Endothelial cell of umbilical vein (primary cell): ENCODE measurements around the gene TP53AIP1. TPM values are rescaled to one million over a fixed set of nuclear protein-coding genes. Genes with fewer than 3 reads are reported as not detected.

Experiments used
- BruUV-seq: library from RNA; stranded (reverse); fragments of 400-500 nt; replicated peaks from 2 replicates; lab custom pipeline; 2021; lab: Mats Ljungman, UMichigan
- CTCF ChIA-PET: fragments of 300-600, 350-600 bp; sonication (Branson Sonifier 250); formaldehyde crosslinking; loops from one replicate; lab custom pipeline; 2021; ENCODE audit warnings: antibody characterized with exemption, inconsistent platforms; lab: Charles Lee
- POLR2A ChIA-PET: fragments of 300-600, 350-600 bp; sonication (Branson Sonifier 250); formaldehyde crosslinking; loops from one replicate; lab custom pipeline; 2021; ENCODE audit warnings: antibody characterized with exemption, inconsistent platforms; lab: Charles Lee
- DNase-seq: peaks from one replicate; pipeline ENCODE4 v3.0.0-alpha.2; 2011; ENCODE audit warnings: low read depth, low spot score
- FAIRE-seq: peaks from 2 replicates; lab custom pipeline; 2011; peaks lifted over from hg19 to GRCh38; lab: Jason Lieb, UNC
- H2AFZ ChIP-seq: 2 replicates; pipeline ENCODE4 v1.6.0; 2012; ENCODE audit warnings: low read depth, low read length, control low read depth, inconsistent platforms
- H3K27ac ChIP-seq: 2 replicates; pipeline ENCODE4 v1.5.1; 2011; ENCODE audit warnings: low read depth, mild to moderate bottlenecking, control low read depth, low read length, moderate library complexity; ENCODE audit not compliant: insufficient read depth
- H3K27me3 ChIP-seq, 2 experiments: 2 replicates each; pipeline versions ENCODE4 v1.6.0 to v1.6.1; 2011; ENCODE audit warnings: low read length in 2 of 2, mixed read lengths in 1 of 2; ENCODE audit not compliant: control insufficient read depth in 2 of 2, insufficient read depth in 2 of 2
- H3K36me3 ChIP-seq, 2 experiments: 2 replicates in 1 of 2; 3 replicates in 1 of 2; pipeline ENCODE4 v1.5.1; 2011; ENCODE audit warnings: low read length in 2 of 2, mild to moderate bottlenecking in 1 of 2, moderate library complexity in 1 of 2; ENCODE audit not compliant: control insufficient read depth in 2 of 2, insufficient read depth in 2 of 2; ENCODE audit errors: extremely low read depth in 1 of 2
- H3K4me1 ChIP-seq: 3 replicates; pipeline ENCODE4 v1.5.1; 2011; ENCODE audit warnings: mild to moderate bottlenecking, low read length; ENCODE audit not compliant: control insufficient read depth, insufficient read depth; ENCODE audit errors: extremely low read depth
- H3K4me2 ChIP-seq: 2 replicates; pipeline ENCODE4 v1.6.1; 2011; ENCODE audit warnings: low read length, control low read depth, mixed read lengths; ENCODE audit not compliant: insufficient read depth
- H3K4me3 ChIP-seq, 3 experiments: fragments of 200-600 bp in 1 of 3; sonication (generic), shearing (Covaris generic) in 1 of 3; replicated peaks in 1 of 3; 2 replicates each; pipeline ENCODE4 v1.5.1; 2011 to 2016; ENCODE audit warnings: control low read depth in 3 of 3, low read length in 3 of 3, mild to moderate bottlenecking in 2 of 3, inconsistent platforms in 1 of 3, low read depth in 1 of 3, moderate library complexity in 1 of 3; ENCODE audit not compliant: insufficient read depth in 1 of 3
- H3K79me2 ChIP-seq: 2 replicates; pipeline ENCODE4 v1.6.0; 2012; ENCODE audit warnings: low read length, inconsistent platforms; ENCODE audit not compliant: control insufficient read depth, insufficient read depth
- H3K9ac ChIP-seq: replicated peaks from 2 replicates; pipeline ENCODE3; 2011; ENCODE audit warnings: low read length, control low read depth; ENCODE audit not compliant: insufficient read depth; ENCODE audit errors: extremely low read depth
- H3K9me1 ChIP-seq: replicated peaks from 3 replicates; pipeline ENCODE4 v1.6.0; 2011; ENCODE audit warnings: mild to moderate bottlenecking, low read length; ENCODE audit not compliant: control insufficient read depth, insufficient read depth; ENCODE audit errors: extremely low read depth
- H3K9me3 ChIP-seq: replicated peaks from 2 replicates; pipeline ENCODE4 v1.5.1; 2012; ENCODE audit warnings: low read length, inconsistent platforms; ENCODE audit not compliant: control insufficient read depth, insufficient read depth
- H4K20me1 ChIP-seq: replicated peaks from 2 replicates; pipeline ENCODE3; 2011; ENCODE audit warnings: mild to moderate bottlenecking, low read length; ENCODE audit not compliant: control insufficient read depth, insufficient read depth; ENCODE audit errors: extremely low read depth
- CTCF ChIP-seq, 2 donors: IDR thresholded peaks; 1 replicate in 1 of 2; 2 replicates in 1 of 2; pipeline ENCODE4 v1.5.1; 2011; ENCODE audit warnings: low read length in 2 of 2, mild to moderate bottlenecking in 2 of 2, moderate library complexity in 2 of 2, control low read depth in 1 of 2, inconsistent platforms in 1 of 2, low read depth in 1 of 2; ENCODE audit not compliant: insufficient read depth in 1 of 2; ENCODE audit errors: extremely low read depth in 1 of 2
- EZH2 ChIP-seq: IDR thresholded peaks from 2 replicates; pipeline ENCODE4 v1.6.1; 2012; ENCODE audit warnings: borderline replicate concordance, low read depth, mild to moderate bottlenecking, moderate library complexity, low read length, inconsistent platforms; ENCODE audit not compliant: severe bottlenecking
- FOS ChIP-seq: IDR thresholded peaks from 2 replicates; pipeline ENCODE4 v1.6.1; 2011; ENCODE audit warnings: mild to moderate bottlenecking, low read length, moderate library complexity, borderline replicate concordance; ENCODE audit not compliant: insufficient read depth
- GATA2 ChIP-seq: IDR thresholded peaks from 2 replicates; pipeline ENCODE4 v1.7.0; 2011; ENCODE audit warnings: low read depth, mild to moderate bottlenecking, moderate library complexity, mixed read lengths, low read length; ENCODE audit not compliant: insufficient read length, insufficient read depth
- JUN ChIP-seq: IDR thresholded peaks from 2 replicates; pipeline ENCODE4 v1.6.1; 2011; ENCODE audit warnings: borderline replicate concordance, low read depth; ENCODE audit not compliant: insufficient read length, insufficient read depth
- MAX ChIP-seq: IDR thresholded peaks from 2 replicates; pipeline ENCODE4 v1.6.1; 2011; ENCODE audit not compliant: insufficient read depth, insufficient read length
- MYC ChIP-seq: IDR thresholded peaks from one replicate; pipeline ENCODE4 v1.6.1; 2011; ENCODE audit warnings: mild to moderate bottlenecking, low read depth, low read length
- POLR2A ChIP-seq: IDR thresholded peaks from 2 replicates; pipeline ENCODE4 v1.6.1; 2012; ENCODE audit warnings: low read depth, mild to moderate bottlenecking, control low read depth, low read length
- POLR2AphosphoS5 ChIP-seq: IDR thresholded peaks from 2 replicates; pipeline ENCODE4 v1.6.1; 2012; ENCODE audit warnings: low read depth, mild to moderate bottlenecking, control low read depth, low read length, moderate library complexity; ENCODE audit not compliant: insufficient read depth
- dilution Hi-C: fragments of 300-500 bp; cut with MboI; formaldehyde crosslinking; loops from one replicate; pipeline ENCODE4 v1.15.0; 2019; ENCODE audit warnings: low sequenced_read_pairs; ENCODE audit not compliant: extremely low pct_ligation_motif_present
- intact Hi-C: fragments of 100-400 bp; cut with micrococcal nuclease; formaldehyde crosslinking; loops from one replicate; pipeline ENCODE4 v1.10.0; 2022
- polyA plus RNA-seq, 4 experiments: library from polyadenylated mRNA; depleted of rRNA in 3 of 4; stranded (reverse) in 3 of 4; unstranded in 1 of 4; fragments of >200 nt; gene quantifications; 2 replicates each; pipeline versions ENCODE4 v1.2.1 to v1.2.3, GENCODE V29; 2011 to 2012; ENCODE audit warnings: missing spikeins in 1 of 4
- total RNA-seq: library from RNA; stranded (reverse); gene quantifications from 2 replicates; pipeline ENCODE4 v1.2.3, GENCODE V29; 2021

TP53AIP1 gene
- total and polyA plus RNA-seq, 2 donors (not counting 3 experiments of a cell fraction or from before 2014, with no cell fraction given): not detected

- Histone ChIP-seq H3K9ac (no peak overlapping the region), H3K79me2 (no peaks in the 10 kb centered on the region), H3K4me1 (no peaks in the 10 kb centered on the region), H3K27me3 (peaks cover 5 to 6% of the 10 kb centered on the region in 2 experiments), H3K4me3 (no peak overlapping the region), H3K27ac (no peak overlapping the region), H3K36me3 (no peaks in the 10 kb centered on the region), H3K4me2 (no peak overlapping the region), H4K20me1 (no peaks in the 10 kb centered on the region), H3K9me1 (no peaks in the 10 kb centered on the region), H2AFZ (no peak overlapping the region), H3K9me3 (no peaks in the 10 kb centered on the region)
- no TSS peak for BruUV-seq
- DNase-seq: no peak
- ChIA-PET CTCF (no interaction called here), POLR2A (no interaction called here)
- no peak for FAIRE-seq
- no peak for TF ChIP-seq GATA2
- TF ChIP-seq JUN: no peak
- TF ChIP-seq FOS: no peak
- dilution Hi-C loops (no loop called here), intact Hi-C loops (no loop called here)
Observed at GRCh38 chr11:128916037-128916572, 26.6 kb downstream of the TP53AIP1 start.

- intact Hi-C loops: no loop called here
- BruUV-seq: no TSS peak
- TF ChIP-seq GATA2 (no peak), CTCF (IDR thresholded peaks at IDR 0.05; ENCODE audit: extremely low read depth in 1 of 2, insufficient read depth in 1 of 2, low read depth in 1 of 2, low read length in 2 of 2) (no peak), FOS (no peak), EZH2 (no peak), MYC (no peak), POLR2A (no peak), JUN (no peak), POLR2AphosphoS5 (no peak), MAX (no peak)
- ChIA-PET POLR2A (no interaction called here), CTCF (interaction anchor here (1.1 kb wide), 2 partner anchors 9 to 41 kb away, joined by 3 to 5 read pairs; no protein-coding TSS in a partner anchor)
- no peak overlapping the region for H3K4me2 ChIP-seq
- H3K27ac ChIP-seq: no peak overlapping the region
- no peaks in the 10 kb centered on the region for H4K20me1 ChIP-seq
- no peaks in the 10 kb centered on the region for H3K79me2 ChIP-seq
- no peaks in the 10 kb centered on the region for H3K36me3 ChIP-seq
- dilution Hi-C loops: no loop called here
- H3K27me3 ChIP-seq: peaks cover 3 to 6% of the 10 kb centered on the region in 2 experiments
- H3K9me3 ChIP-seq: no peaks in the 10 kb centered on the region
- H3K4me3 ChIP-seq: no peak overlapping the region
- no peaks in the 10 kb centered on the region for H3K9me1 ChIP-seq
- DNase-seq (no peak), FAIRE-seq (no peak)
- no peak overlapping the region for H3K9ac ChIP-seq
- no peaks in the 10 kb centered on the region for H3K4me1 ChIP-seq
- no peak overlapping the region for H2AFZ ChIP-seq
Observed at GRCh38 chr11:128915149-128915521, 27.5 kb downstream of the TP53AIP1 start.
